Measurements from ENCODE around the gene CRISPLD2.

The CRISPLD2 gene

GRCh38 chr16:84957792-84958191, 138.0 kb downstream of the CRISPLD2 start:
- DNase-seq (ENCODE audit: low read depth): no peak
